Measurements from ENCODE around the gene TPP1.

- no peak for TF ChIP-seq POLR2AphosphoS5 (IDR thresholded peaks at IDR 0.05; ENCODE audit: low read depth, low read length)
- TF ChIP-seq PAX5 (IDR thresholded peaks at IDR 0.05; ENCODE audit: insufficient read depth, low read length, severe bottlenecking), result no peak
- no peak for TF ChIP-seq POLR2A (IDR thresholded peaks at IDR 0.05; ENCODE audit: low read depth, low read length)
- no peak for TF ChIP-seq TAF1 (IDR thresholded peaks at IDR 0.05; ENCODE audit: low read depth, low read length)
- TF ChIP-seq SPI1 (IDR thresholded peaks at IDR 0.05; ENCODE audit: low read depth, low read length), result no peak
- TF ChIP-seq POU2F2 (IDR thresholded peaks at IDR 0.05; ENCODE audit: low read depth, low read length), result no peak
Observed at GRCh38 chr11:6569706-6570105, 49.5 kb downstream of the TPP1 start.

Data from GM12891 (cell line).